ENCODE measurements around the gene ZIK1.

- TF ChIP-seq CTCF (IDR thresholded peaks at IDR 0.05) (no peak), POLR2A (IDR thresholded peaks at IDR 0.05) (no peak)
Observed at GRCh38 chr19:57563547-57563946, 20.4 kb upstream of the ZIK1 start.
